ENCODE data around the gene TPRKB.
"Not testable (repeated sequence)": the region's sequence is repeated elsewhere in the genome, so short reads cannot be mapped to it uniquely, and the experiment has no call there.

Gene TPRKB

GRCh38 chr2:73736378-73736777, 767 bp downstream of the TPRKB start:
- DNase-seq = no peak

- no peak for DNase-seq
These were observed 6.3 kb downstream of the TPRKB start for GRCh38 chr2:73730810-73731209.

- no peak for DNase-seq
These were observed 8.4 kb downstream of the TPRKB start for GRCh38 chr2:73728711-73729110.

- no peak for DNase-seq
These were observed 9.1 kb downstream of the TPRKB start for GRCh38 chr2:73728043-73728442.

GRCh38 chr2:73726657-73727056, 10.5 kb downstream of the TPRKB start:
- not testable (repeated sequence) for DNase-seq

GRCh38 chr2:73718851-73719621, 18.1 kb downstream of the TPRKB start:
- no peak for DNase-seq

GRCh38 chr2:73718421-73718820, 18.7 kb downstream of the TPRKB start:
- DNase-seq = no peak

- not testable (repeated sequence) for DNase-seq
These were observed 19.4 kb downstream of the TPRKB start for GRCh38 chr2:73717695-73718094.

GRCh38 chr2:73717251-73717606, 19.9 kb downstream of the TPRKB start:
- no peak for DNase-seq

- no peak for DNase-seq
These were observed 20.4 kb downstream of the TPRKB start for GRCh38 chr2:73716543-73717250.

- no peak for DNase-seq
These were observed 23.1 kb downstream of the TPRKB start for GRCh38 chr2:73714091-73714490.

GRCh38 chr2:73708527-73708926, 28.6 kb downstream of the TPRKB start:
- DNase-seq = no peak

GRCh38 chr2:73707636-73708035, 29.5 kb downstream of the TPRKB start:
- no peak for DNase-seq

- no peak for DNase-seq
These were observed 30.1 kb downstream of the TPRKB start for GRCh38 chr2:73707058-73707457.

GRCh38 chr2:73705091-73705490, 32.1 kb downstream of the TPRKB start:
- DNase-seq = no peak

- DNase-seq = no peak
These were observed 32.9 kb downstream of the TPRKB start for GRCh38 chr2:73704285-73704684.

- no peak for DNase-seq
These were observed 33.5 kb downstream of the TPRKB start for GRCh38 chr2:73703675-73704074.

GRCh38 chr2:73702852-73703493, 34.2 kb downstream of the TPRKB start:
- DNase-seq = not testable (repeated sequence)

- no peak for DNase-seq
These were observed 35.0 kb downstream of the TPRKB start for GRCh38 chr2:73701968-73702665.

GRCh38 chr2:73701448-73701765, 35.7 kb downstream of the TPRKB start:
- not testable (repeated sequence) for DNase-seq

GRCh38 chr2:73700661-73701447, 36.3 kb downstream of the TPRKB start:
- DNase-seq = no peak

GRCh38 chr2:73700131-73700611, 37.0 kb downstream of the TPRKB start:
- DNase-seq = no peak

- DNase-seq = no peak
These were observed 37.7 kb downstream of the TPRKB start for GRCh38 chr2:73699437-73699836.

All from NCI-H1105 (cell line).